Measurements from ENCODE around the gene NCAM1.

DNA sequence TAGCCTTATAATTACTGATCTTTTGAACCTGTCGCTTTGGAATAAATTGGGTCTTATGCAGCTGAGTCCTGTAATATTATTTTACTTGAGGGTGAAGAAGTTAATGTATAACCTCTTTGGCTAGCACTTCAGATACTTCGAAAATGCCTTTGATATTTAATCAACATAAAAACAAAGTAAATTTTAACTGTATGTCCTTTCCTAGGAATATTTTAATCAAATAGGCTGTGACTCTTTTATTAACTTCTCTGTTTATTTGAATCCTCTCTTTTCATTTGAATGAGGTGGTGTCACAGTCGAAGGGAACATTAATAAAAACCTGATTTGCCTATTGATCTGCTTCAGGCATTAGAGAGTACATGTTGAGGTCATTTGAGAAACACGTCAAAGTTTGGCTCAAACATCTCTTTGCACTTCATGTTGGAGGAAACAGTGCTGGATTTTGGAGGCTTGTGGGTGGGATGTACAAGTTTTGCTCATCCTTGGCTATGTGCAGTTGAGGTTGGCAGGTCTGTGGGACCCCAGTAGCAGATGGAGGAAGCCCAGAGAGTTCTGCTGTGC lies 143.6 kb downstream of the NCAM1 start:
- TF ChIP-seq POLR2AphosphoS5 (IDR thresholded peaks at IDR 0.05) (no peak), POLR2A (IDR thresholded peaks at IDR 0.05) (no peak), CTCF (IDR thresholded peaks at IDR 0.05) (no peak)

Data from transverse colon (tissue), 4 donors.